HG03103 (cell line): ENCODE data around the gene TOR2A.

ENCODE experiments used
- ATAC-seq: cut with Tn5 transposase; IDR thresholded peaks from one replicate; pipeline ENCODE4 v1.9.1; 2021; ENCODE audit warnings: low read depth; ENCODE audit not compliant: unreplicated experiment

Gene TOR2A

GRCh38 chr9:127721391-127721821, 13.7 kb downstream of the TOR2A start:
- no peak for ATAC-seq

DNA sequence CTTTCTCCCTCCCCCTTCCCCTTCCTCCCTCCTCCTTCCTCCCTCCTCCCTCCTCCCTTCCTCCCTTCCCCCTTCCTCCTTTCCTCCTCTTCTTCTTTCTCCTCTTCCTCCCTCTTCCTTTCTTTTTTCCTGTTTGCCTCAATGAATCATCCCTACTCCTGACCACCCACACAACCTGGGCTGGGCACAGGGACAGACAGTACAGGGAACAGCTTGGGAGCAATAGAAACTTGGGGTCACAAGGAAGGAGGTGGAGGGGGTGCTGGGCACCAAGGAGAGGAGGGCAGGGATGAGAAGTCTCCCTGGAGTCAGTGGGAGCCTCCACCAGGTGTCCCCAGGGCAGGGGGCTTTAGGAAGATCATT, 14.2 kb downstream of the TOR2A start:
- no peak for ATAC-seq

GRCh38 chr9:127720031-127720864, 14.8 kb downstream of the TOR2A start:
- no peak for ATAC-seq

DNA sequence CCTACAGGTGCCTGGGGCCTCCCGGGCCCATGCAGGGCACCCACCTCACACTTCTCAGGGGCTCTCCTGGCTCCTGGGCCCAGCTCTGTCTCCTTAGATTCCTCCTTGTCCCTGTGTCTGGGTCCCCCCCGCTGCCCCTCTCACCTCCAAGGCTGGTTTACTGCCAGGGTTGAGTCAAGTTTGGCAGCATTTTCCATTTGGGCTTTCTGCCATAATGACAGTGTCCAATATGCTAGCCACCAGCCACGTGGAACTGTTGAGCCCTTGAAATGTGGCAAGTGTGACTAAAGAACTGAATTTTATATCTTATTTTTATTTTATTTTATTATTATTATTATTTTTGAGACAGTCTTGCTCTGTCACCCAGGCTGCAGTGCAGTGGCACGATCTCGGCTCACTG, 17.3 kb downstream of the TOR2A start:
- ATAC-seq = no peak

DNA sequence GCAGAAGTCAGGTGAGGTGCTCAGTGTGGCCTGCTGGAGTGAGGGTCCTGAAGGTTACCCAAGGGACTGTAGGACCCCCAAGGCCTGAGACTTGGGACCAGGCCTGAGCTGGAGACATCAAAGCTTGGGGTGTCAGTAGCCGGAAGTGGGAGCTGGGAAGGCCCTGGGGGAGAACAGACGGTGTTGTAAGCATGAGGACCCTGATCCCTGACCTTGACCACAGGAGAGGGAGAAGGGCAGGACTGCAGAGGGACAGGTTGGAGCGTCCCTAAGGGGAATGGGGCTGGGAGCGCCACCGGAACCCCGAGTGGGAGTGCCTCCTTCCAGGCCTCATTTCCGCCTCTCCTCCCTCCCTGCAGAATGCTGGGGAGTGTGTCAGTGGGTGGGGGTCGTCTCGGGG, 18.7 kb downstream of the TOR2A start:
- ATAC-seq = no peak

DNA sequence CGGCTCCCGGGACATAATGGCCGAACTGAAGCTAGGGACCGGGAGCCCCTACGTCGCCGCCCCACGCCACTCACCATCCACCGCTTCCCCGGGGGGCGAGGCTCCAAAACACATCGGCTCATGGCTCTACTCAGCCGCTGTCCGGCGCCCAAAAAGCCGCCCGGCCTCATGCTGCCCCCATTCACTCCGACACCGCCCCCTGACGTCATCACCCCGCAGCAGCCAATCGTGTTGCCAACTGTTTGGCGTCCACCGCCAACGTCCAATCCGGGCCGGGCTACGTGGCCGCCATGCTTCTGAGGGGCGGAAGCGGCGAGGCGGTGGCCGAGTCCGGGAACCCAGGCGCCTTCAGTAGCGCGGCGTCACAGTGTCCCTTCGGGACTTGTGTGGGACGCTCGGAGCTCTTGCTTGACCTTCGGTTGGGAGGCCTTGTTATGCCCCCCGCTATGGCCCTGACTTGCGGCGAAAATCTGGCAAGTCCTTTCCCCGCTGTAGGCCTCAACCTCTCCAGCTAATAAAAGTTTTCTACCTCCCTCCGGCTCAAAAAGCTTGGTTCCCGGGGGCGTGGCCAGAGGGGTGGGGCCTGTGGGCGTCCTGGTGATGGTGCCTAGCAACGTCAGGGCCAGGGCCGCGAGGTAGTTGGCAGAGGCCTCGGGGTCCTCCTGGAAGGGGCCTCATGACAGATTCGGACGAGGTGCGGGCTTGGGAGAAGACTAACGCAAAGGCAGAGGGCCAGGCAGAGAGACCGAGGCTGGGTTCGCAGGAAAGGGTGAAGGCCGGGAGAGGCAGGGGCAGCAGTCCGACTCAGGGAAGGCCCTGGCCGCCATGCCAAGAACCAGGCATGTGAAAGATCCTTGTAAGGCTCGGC, 19.4 kb downstream of the TOR2A start, which contains the start of the genes PTRH1 and TTC16:
Gene PTRH1, minus strand, starts transcription at position 194 of the 868 bp plus-strand sequence. Its CDS starts 24 bp downstream, at position 170.
Gene TTC16, plus strand, starts transcription at position 610 of the 868 bp plus-strand sequence. Its CDS starts 67 bp downstream, at position 677.
- ATAC-seq = peak; percentile 87

- ATAC-seq = no peak
Observed at GRCh38 chr9:127714951-127715469, 20.1 kb downstream of the TOR2A start.

DNA sequence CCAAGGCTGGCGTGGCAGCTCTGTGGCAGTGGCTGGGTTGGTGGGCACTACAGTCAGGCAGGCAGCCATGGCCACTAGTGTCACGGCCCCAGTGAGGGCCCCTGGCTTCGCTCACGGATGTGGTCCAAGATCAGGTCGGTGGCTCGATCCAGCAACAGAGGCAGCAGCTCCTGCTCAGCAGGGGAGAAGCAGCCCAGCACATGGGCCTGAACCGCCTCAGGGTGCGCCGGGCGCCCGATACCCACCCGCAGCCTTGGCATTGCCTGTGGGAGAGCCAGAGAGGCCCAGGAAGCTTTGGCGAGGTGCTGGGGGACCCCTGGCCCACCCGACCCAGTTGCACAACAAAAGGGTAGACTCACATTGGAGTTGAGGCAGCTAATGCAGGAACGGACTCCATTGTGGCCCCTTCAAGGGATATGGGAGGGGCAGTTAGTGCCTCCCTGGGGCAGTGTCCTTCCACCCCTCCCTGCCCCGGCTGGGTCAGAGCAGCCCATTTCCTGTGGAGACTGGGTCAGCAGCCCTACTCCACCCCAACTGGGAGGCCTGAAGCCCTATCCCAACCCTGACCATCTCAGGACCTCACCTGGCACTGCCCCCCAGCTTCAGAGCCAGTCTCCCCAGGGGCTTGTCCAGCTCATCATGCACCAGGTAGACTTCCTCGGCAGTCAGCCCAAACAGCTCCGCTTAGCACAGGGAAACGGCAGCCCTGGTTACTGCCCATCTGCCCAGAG, 20.9 kb downstream of the TOR2A start:
- no peak for ATAC-seq

DNA sequence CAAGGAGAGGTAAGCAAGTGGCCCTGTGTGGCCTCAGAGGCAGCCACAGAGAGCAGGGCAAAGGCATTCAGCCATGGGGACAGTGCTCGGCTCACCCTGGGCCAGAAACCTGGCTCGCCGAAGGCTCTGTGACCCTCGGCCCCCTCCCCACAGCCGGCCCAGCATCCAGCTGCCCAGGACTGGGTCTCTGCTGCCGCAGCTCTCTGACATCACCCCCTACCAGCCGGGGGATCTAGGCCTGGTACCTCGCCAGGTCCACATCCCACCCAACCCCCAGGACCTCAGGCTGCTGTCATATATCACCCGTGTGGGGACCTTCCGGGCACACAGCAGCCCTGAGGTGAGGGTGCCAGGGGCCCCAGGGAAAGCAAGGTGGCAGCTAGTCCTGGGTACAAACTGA, 22.2 kb downstream of the TOR2A start:
- ATAC-seq = no peak

- ATAC-seq = no peak
Observed at GRCh38 chr9:127712371-127712770, 22.7 kb downstream of the TOR2A start.

GRCh38 chr9:127711831-127712274, 23.2 kb downstream of the TOR2A start:
- ATAC-seq = no peak

GRCh38 chr9:127711226-127711701, 23.8 kb downstream of the TOR2A start:
- ATAC-seq = no peak

DNA sequence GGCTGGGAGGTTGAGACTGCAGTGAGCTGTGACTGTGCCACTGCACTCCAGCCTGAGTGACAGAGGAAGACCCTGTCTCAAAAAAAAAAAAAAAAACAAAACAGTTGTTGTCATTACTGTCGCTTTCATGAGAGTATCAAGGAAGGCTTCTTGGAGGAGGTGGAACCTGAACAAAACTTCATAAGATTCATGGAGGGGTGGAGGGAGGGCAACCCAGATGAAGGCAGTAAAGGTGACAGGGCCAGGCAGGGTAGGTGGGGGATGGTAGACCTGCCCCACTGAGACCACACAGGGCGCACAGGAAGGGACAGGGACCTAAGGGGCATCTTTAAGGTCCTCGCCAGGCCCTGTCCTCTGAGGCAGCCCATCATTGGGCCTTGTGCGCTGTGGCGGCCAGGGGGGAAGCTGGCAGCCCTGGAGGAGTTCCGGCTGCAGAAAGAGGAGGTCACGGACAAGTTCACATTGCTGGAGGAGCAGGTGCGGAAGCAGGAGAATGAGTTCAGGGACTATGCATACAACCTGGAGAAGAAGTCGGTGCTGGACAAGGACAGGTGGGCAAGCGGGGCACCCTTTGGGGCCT, 24.8 kb downstream of the TOR2A start:
- no peak for ATAC-seq

- no peak for ATAC-seq
Observed at GRCh38 chr9:127708952-127709587, 26.0 kb downstream of the TOR2A start.

- ATAC-seq = no peak
Observed at GRCh38 chr9:127707766-127708165, 27.3 kb downstream of the TOR2A start.

- no peak for ATAC-seq
Observed at GRCh38 chr9:127706836-127707241, 28.3 kb downstream of the TOR2A start, which contains the start of gene CFAP157. CFAP157 (plus strand) TSS chr9:127706988; CDS start chr9:127707032, 44 bp downstream.

- no peak for ATAC-seq
Observed at GRCh38 chr9:127705577-127706379, 29.3 kb downstream of the TOR2A start.

GRCh38 chr9:127703289-127703946, 31.7 kb downstream of the TOR2A start:
- no peak for ATAC-seq
